GM20000 (cell line): ENCODE results near the gene SMYD3.

Experiments used
- DNase-seq: peaks from one replicate; pipeline ENCODE4 v3.0.0; 2012; ENCODE audit warnings: low spot score
- CTCF ChIP-seq: IDR thresholded peaks from 2 replicates; pipeline ENCODE4 v1.5.1; 2012; ENCODE audit warnings: mild to moderate bottlenecking, control low read depth; ENCODE audit errors: extremely low read depth, missing control alignments

SMYD3 gene

GRCh38 chr1:246214708-246215509 lies 292.2 kb downstream of the SMYD3 start:
- no peak for TF ChIP-seq CTCF
- DNase-seq, result peak; percentile 63

- TF ChIP-seq CTCF, result no peak
- no peak for DNase-seq
Observed at GRCh38 chr1:246213947-246214346, 293.1 kb downstream of the SMYD3 start.

GRCh38 chr1:246213502-246213901 lies 293.6 kb downstream of the SMYD3 start:
- no peak for TF ChIP-seq CTCF
- DNase-seq, result no peak

GRCh38 chr1:246213036-246213435 lies 294.0 kb downstream of the SMYD3 start:
- no peak for DNase-seq
- TF ChIP-seq CTCF, result no peak

- no peak for TF ChIP-seq CTCF
- no peak for DNase-seq
Observed at GRCh38 chr1:246212013-246212412, 295.1 kb downstream of the SMYD3 start.

GRCh38 chr1:246210756-246211155 lies 296.3 kb downstream of the SMYD3 start:
- TF ChIP-seq CTCF, result no peak
- no peak for DNase-seq

- DNase-seq, result no peak
- TF ChIP-seq CTCF, result no peak
Observed at GRCh38 chr1:246208105-246208504, 299.0 kb downstream of the SMYD3 start.
